ENCODE measurements around the gene ENTPD5. TPM values are rescaled to one million over a fixed set of nuclear protein-coding genes. Genes with fewer than 3 reads are reported as not detected.
A peak's percentile ranks its signal among the peaks of the same experiment; 100 is the strongest.
"Not testable (repeated sequence)": the region's sequence is repeated elsewhere in the genome, so short reads cannot be mapped to it uniquely, and the experiment has no call there.

ENTPD5 gene
- total RNA-seq, 1 donor, result 13.0 TPM

GRCh38 chr14:73991092-73991491 lies 28.0 kb downstream of the ENTPD5 start:
- no peak overlapping the region for H3K4me3 ChIP-seq (ENCODE audit: low read depth, low read length)
- DNase-seq (ENCODE audit: low read depth), result peak; percentile 24
- no peak for TF ChIP-seq CTCF (IDR thresholded peaks at IDR 0.05; ENCODE audit: insufficient read depth, low read depth, low read length)

- H3K4me3 ChIP-seq (ENCODE audit: low read depth, low read length), result not testable (repeated sequence)
- DNase-seq (ENCODE audit: low read depth), result peak; percentile 10
These were observed 30.4 kb downstream of the ENTPD5 start for GRCh38 chr14:73988656-73989055.

GRCh38 chr14:73988065-73988464 lies 31.0 kb downstream of the ENTPD5 start:
- no peak overlapping the region for H3K4me3 ChIP-seq (ENCODE audit: low read depth, low read length)
- no peak for TF ChIP-seq CTCF (IDR thresholded peaks at IDR 0.05; ENCODE audit: insufficient read depth, low read depth, low read length)
- no peak for DNase-seq (ENCODE audit: low read depth)

GRCh38 chr14:73977896-73978295 lies 41.2 kb downstream of the ENTPD5 start:
- peak; percentile 85 for DNase-seq (ENCODE audit: low read depth)
- no peak overlapping the region for H3K4me3 ChIP-seq (ENCODE audit: low read depth, low read length)
- no peak for TF ChIP-seq CTCF (IDR thresholded peaks at IDR 0.05; ENCODE audit: insufficient read depth, low read depth, low read length)

- TF ChIP-seq CTCF (IDR thresholded peaks at IDR 0.05; ENCODE audit: insufficient read depth, low read depth, low read length), result no peak
- no peak overlapping the region for H3K4me3 ChIP-seq (ENCODE audit: low read depth, low read length)
- no peak for DNase-seq (ENCODE audit: low read depth)
These were observed 43.0 kb downstream of the ENTPD5 start for GRCh38 chr14:73976125-73976524.

GRCh38 chr14:73973497-73973896 lies 45.6 kb downstream of the ENTPD5 start:
- no peak for TF ChIP-seq CTCF (IDR thresholded peaks at IDR 0.05; ENCODE audit: insufficient read depth, low read depth, low read length)
- no peak overlapping the region for H3K4me3 ChIP-seq (ENCODE audit: low read depth, low read length)
- no peak for DNase-seq (ENCODE audit: low read depth)

GRCh38 chr14:73968885-73969284 lies 50.2 kb downstream of the ENTPD5 start:
- TF ChIP-seq CTCF (IDR thresholded peaks at IDR 0.05; ENCODE audit: insufficient read depth, low read depth, low read length), result no peak
- DNase-seq (ENCODE audit: low read depth), result no peak

More at GRCh38 chr14:73968885-73969284, 50.2 kb downstream of the ENTPD5 start:
- H3K4me3 ChIP-seq (ENCODE audit: low read depth, low read length), result no peak overlapping the region

All from fibroblast of villous mesenchyme (primary cell).